GM21528 (cell line): Measurements from ENCODE around the gene ZNF860.
A peak's percentile ranks its signal among the peaks of the same experiment; 100 is the strongest.

Experiments used
- ATAC-seq: cut with Tn5 transposase; IDR thresholded peaks from one replicate; pipeline ENCODE4 v1.9.1; 2021; ENCODE audit warnings: mild to moderate bottlenecking, moderate library complexity; ENCODE audit not compliant: unreplicated experiment, low FRiP score

ZNF860 gene

GRCh38 chr3:31981206-31982181, at the start of gene ZNF860, which contains the start of gene OSBPL10:
TSS of gene ZNF860 (plus strand) at chr3:31981750. CDS start at chr3:31989080, 7,330 bp downstream.
TSS of gene OSBPL10 (minus strand) at chr3:31981262. CDS start at chr3:31981179, 83 bp downstream.
- peak; percentile 43 for ATAC-seq

DNA sequence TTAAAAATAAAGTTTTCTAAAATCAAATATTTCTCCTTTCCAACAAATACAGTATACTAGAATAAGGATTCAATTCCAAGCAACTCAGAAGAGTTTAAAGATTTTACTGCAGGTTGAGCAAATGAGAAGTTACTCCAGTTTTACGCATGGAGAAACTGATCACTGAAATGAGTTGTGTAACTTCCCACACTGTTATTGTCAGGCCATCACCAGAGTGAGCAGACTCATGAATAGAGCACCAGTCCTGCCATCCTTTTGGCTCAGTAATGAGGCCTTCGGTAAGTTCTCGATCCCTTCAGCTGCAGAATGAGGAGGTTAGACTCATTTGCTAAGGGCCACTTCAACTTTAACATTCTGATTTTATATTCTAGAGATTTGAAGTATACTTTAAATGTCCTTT, 48.6 kb upstream of the ZNF860 start:
- ATAC-seq, result no peak

- no peak for ATAC-seq
Observed at GRCh38 chr3:31934018-31934417, 47.5 kb upstream of the ZNF860 start.

DNA sequence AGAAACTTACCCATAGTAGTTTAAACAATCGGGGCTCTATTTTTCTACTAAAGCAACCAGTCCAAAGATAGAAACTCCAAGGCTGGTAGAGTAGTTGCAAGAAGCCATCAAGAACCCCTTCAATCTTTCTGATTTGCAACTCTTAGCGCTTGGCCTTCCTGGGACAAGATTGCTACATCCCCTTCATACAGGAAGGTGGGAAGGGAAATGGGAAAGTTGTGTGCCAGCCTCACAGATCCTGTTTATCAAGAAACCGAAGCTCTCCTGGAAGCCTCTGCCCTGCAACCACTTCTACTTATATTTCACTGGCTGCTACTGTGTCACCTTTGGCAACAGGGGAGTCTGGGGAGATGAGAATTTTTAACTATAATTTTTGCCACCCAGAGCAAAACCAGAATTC, 46.7 kb upstream of the ZNF860 start:
- no peak for ATAC-seq

GRCh38 chr3:31936420-31937060, 45.0 kb upstream of the ZNF860 start:
- ATAC-seq, result no peak

DNA sequence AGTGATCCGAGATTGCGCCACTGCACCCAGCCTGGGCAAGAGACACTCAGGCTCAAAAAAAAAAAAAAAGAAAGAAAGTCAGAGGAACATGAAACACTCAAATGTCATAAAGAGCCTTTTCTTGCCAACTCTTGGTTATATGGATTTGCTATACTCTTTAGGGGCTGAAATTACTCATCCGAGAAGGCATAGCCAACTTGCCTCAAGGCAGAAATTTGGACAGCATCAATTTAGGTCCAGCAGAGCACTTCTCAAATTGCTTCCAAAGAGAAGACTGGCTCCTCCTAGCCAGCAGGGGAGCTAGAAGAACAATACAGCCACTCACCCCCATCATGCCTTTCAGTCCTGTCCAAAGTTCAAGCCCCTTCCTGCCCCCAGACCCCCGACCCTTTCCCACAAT, 44.3 kb upstream of the ZNF860 start:
- ATAC-seq, result no peak

DNA sequence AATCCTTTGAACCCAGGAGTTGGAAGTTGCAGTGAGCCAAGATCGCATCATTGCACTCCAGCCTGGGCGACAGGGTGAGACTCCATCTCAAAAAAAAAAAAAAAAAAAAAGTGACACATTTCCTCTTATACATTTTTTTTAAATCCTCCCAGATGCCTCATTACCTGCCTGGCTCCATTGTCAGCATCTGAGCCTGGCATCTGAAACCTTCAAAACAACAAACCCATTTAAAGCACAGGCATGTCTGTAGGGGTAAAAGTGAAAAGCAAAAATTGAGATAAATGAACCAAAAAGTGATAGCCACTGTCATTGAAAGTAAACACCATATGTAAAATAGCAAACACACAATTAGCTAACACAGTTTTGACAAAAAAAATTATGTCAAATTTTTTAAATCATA, 39.1 kb upstream of the ZNF860 start:
- no peak for ATAC-seq

- ATAC-seq, result no peak
Observed at GRCh38 chr3:31943041-31943440, 38.5 kb upstream of the ZNF860 start.

GRCh38 chr3:31945738-31946052, 35.9 kb upstream of the ZNF860 start:
- no peak for ATAC-seq

DNA sequence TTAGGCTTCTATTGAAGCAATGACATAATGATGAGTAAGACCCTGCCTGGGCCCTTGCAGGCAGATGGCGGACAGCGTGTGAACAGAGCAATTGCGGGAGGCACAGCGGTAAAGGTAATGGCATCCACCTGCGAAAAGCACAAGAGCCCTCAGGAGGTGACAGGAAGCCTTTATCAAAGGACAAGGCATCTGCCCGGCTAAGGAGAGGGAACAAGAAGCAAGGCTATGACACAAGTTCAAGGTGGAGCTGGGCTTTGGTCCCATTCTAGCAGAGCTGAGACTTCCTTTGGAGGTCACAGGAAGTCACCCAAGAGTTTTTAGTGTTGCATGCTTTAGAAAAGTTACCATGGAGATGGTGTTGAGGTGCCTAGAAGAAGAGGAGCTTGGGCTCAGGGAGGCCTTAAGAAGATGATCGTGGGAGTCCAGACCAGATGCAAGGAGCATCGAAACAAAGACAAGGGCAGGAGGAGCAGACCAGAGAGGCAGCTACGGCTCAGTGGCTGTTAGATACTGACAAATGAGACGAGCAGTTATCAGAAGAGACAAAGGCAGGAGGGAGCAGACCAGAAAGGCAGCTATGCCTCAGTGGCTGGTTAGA, 35.0 kb upstream of the ZNF860 start:
- peak; percentile 51 for ATAC-seq

GRCh38 chr3:31947162-31947561, 34.4 kb upstream of the ZNF860 start:
- ATAC-seq, result no peak

DNA sequence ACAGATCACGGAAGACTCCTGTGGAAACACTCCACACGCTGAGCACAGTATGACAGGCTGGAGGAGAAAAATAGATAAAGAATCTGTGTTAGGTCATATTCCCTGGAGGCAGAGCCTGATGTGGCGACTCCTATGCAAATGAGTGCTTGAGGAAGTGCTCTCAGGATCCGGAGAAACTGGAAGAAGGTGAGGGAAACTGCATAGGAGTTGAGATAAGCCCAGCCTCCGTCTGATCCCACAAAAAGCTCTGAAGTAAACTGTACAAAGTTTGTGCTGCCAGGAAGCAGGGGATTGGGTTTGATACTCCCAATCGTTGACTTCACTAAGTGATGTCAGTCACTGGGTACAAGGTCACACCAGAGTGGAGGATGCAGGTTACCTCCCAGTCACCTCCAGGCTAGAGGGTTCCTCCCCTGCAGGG, 33.9 kb upstream of the ZNF860 start:
- ATAC-seq, result no peak

GRCh38 chr3:31948280-31948679, 33.3 kb upstream of the ZNF860 start:
- no peak for ATAC-seq

- ATAC-seq, result peak; percentile 81
Observed at GRCh38 chr3:31952205-31952604, 29.3 kb upstream of the ZNF860 start.

GRCh38 chr3:31953091-31953490, 28.5 kb upstream of the ZNF860 start:
- no peak for ATAC-seq

GRCh38 chr3:31953636-31954035, 27.9 kb upstream of the ZNF860 start:
- ATAC-seq, result no peak

GRCh38 chr3:31955581-31955980, 26.0 kb upstream of the ZNF860 start:
- ATAC-seq, result no peak

DNA sequence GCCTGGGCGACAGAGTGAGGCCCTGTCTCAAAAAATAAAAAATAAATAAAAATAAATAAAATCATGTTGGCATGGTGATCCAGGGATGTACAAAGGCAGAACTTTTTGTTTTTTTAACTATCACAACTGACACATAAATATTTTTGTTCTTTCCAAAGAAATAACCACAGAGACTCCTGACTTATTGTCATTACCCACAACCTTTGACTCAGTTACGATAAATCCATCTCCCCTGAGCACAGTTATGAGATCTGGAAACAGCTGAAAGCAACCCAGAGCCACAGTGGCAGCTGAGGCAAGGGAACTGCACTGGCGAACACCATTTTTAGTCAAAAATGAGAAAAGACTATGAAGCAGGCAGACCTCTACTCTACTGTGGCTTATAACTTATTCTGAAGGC, 24.4 kb upstream of the ZNF860 start:
- no peak for ATAC-seq

DNA sequence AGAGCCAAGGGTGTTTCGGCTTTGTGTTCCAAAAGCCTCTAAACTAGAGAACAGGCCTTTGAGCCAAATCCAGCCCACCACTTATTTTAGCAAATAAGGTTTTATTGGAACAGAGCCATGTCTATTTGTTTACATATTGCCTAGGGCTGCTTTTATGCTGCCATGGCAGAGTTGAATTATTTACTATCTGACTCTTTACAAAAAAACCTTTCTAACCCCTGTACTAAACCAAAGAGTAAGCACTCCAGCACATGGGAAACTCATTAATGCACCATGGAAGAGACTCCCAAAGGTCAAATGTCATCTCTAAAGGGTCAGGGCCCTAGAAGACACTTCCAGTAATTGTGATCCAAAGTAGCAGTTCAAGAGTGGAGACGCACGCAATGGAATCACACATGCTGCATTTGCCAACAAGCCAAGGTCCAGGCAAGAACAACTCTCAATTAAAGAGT, 22.8 kb upstream of the ZNF860 start:
- ATAC-seq, result no peak

- ATAC-seq, result no peak
Observed at GRCh38 chr3:31959251-31959650, 22.3 kb upstream of the ZNF860 start.
